Colonic mucosa (tissue), 4 donors: Measurements from ENCODE around the gene GMPPA. TPM values are rescaled to one million over a fixed set of nuclear protein-coding genes. Genes with fewer than 3 reads are reported as not detected.

Experiments used
- DNase-seq: peaks from one replicate; pipeline ENCODE4 v3.0.0-alpha.2; 2020
- H3K27ac ChIP-seq: fragments of 200-600 bp; one replicate; pipeline ENCODE4 v1.8.0; 2021
- H3K27me3 ChIP-seq: fragments of 200-600 bp; one replicate; pipeline ENCODE4 v1.8.0; 2021
- H3K36me3 ChIP-seq: fragments of 200-600 bp; one replicate; pipeline ENCODE4 v1.8.0; 2021
- H3K4me1 ChIP-seq: fragments of 200-600 bp; one replicate; pipeline ENCODE4 v1.8.0; 2021; ENCODE audit warnings: mild to moderate bottlenecking
- H3K4me3 ChIP-seq: fragments of 200-600 bp; one replicate; pipeline ENCODE4 v1.8.0; 2021
- H3K9ac ChIP-seq, 2 donors: one replicate each; pipeline ENCODE4 v1.7.0; 2013; ENCODE audit warnings: control low read depth in 2 of 2, low read depth in 2 of 2, low read length in 2 of 2
- H3K9me3 ChIP-seq: fragments of 200-600 bp; one replicate; pipeline ENCODE4 v1.8.0; 2021
- intact Hi-C: fragments of 100-400 bp; cut with DNase I; formaldehyde crosslinking; loops from one replicate; pipeline ENCODE4 v1.14.1; 2022
- total RNA-seq, 2 donors: library from RNA; stranded (reverse); fragmentation: NEBNext Ultra II Directional in 1 of 2; extraction: Animal tissue kit (Norgen Biotek cat#: 25700) in 1 of 2; gene quantifications; one replicate each; pipeline ENCODE4 v1.2.1, GENCODE V29; 2021
- TF ChIP-seq, protein P1 (sequence below): fragments of 200-600 bp; IDR thresholded peaks from one replicate; pipeline ENCODE4 v1.8.0; 2022; ENCODE audit warnings: antibody characterized with exemption, mild to moderate bottlenecking
- donor health status: healthy.
- donor health status: DM: no; HTN: no; CAD: no.
- donor health status: DM: no; HTN: no; CAD: no.

Gene GMPPA
- total RNA-seq, 2 donors from 2014 or later: 49.7 to 86.1 TPM

DNA sequence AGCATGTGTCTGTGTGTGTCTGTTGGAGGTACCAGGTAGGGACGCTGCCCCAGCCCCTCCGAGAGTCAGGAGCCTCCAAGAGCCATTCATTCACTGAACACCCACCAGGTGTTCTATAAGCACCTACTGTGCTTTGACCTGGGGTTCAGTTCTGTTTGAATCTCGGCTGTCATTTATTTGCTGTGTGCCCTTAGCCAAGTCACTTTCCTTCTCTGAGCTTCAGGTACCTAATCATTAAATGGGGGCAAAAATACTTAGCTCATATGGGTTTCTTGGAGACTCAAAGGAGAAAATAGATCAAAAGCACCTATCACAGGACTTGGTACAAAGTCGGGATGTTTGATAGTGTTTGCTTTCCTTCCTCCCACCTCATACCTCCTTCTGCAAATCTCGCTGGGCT, 28.8 kb downstream of the GMPPA start:
- Histone ChIP-seq H3K9me3 (no peaks in the 10 kb centered on the region), H3K27ac (no peak overlapping the region), H3K36me3 (no peaks in the 10 kb centered on the region), H3K4me3 (no peak overlapping the region), H3K27me3 (peaks cover 33% of the 10 kb centered on the region), H3K4me1 (no peaks in the 10 kb centered on the region), H3K9ac (no peak overlapping the region)
- no peak for DNase-seq
- TF ChIP-seq, protein P1, sequence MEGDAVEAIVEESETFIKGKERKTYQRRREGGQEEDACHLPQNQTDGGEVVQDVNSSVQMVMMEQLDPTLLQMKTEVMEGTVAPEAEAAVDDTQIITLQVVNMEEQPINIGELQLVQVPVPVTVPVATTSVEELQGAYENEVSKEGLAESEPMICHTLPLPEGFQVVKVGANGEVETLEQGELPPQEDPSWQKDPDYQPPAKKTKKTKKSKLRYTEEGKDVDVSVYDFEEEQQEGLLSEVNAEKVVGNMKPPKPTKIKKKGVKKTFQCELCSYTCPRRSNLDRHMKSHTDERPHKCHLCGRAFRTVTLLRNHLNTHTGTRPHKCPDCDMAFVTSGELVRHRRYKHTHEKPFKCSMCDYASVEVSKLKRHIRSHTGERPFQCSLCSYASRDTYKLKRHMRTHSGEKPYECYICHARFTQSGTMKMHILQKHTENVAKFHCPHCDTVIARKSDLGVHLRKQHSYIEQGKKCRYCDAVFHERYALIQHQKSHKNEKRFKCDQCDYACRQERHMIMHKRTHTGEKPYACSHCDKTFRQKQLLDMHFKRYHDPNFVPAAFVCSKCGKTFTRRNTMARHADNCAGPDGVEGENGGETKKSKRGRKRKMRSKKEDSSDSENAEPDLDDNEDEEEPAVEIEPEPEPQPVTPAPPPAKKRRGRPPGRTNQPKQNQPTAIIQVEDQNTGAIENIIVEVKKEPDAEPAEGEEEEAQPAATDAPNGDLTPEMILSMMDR: no peak
- intact Hi-C loops: no loop called here

DNA sequence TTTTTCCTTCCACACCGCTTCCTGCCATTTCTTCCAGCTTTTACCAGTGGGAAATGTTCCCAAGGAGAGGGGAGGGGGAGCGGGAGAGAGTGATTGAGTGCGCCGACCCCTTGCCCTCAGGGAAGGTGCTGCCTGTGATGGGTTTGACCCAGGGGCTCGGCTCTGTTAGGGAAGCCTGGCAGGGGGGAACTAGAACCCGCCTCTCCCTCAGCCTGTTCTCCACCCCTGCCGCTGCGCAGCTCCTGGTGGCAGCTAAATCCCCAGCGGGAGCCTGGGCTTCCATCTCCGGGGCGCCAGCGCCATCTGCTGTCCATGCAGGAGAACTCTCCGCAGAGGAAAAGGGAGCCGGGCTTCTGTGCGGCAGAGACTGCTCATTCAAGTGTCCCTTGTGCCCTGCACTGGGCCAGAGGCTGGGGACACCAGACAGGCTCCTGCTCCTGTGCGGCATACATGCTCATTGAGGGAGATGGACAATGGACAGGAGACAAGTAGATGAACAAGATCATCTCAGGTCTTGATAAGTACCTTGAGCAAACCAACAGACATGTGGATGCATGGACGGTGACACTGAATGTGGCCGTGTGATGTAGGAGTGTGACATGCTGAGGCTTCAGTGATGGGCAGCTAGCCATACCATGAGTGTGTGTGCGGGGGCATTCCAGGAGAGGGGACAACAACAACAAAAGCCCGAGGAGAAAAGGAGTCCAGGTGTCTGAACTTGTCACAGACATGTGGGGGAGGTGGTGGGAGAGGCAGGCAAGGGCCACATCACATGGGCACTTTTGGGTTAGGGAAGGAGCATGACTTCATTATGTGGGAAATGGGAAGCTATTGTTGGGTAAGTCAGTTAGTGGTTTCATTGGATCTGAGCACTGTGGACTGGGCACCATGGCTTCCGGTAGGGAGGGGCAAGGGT, 31.6 kb downstream of the GMPPA start:
- peaks cover 16% of the 10 kb centered on the region for H3K27me3 ChIP-seq
- intact Hi-C loops: loop anchor here (2.0 to 5.0 kb wide), 2 partner anchors 33 to 130 kb away; partner anchors contain the start of gene GMPPA
- H3K9ac ChIP-seq: no peak overlapping the region
- TF ChIP-seq, protein P1: peak; percentile 92
- no peaks in the 10 kb centered on the region for H3K4me1 ChIP-seq
- no peak overlapping the region for H3K27ac ChIP-seq
- H3K4me3 ChIP-seq: no peak overlapping the region
- H3K36me3 ChIP-seq: no peaks in the 10 kb centered on the region
- peak; percentile 82 for DNase-seq
- no peaks in the 10 kb centered on the region for H3K9me3 ChIP-seq

GRCh38 chr2:219531639-219532377, 33.1 kb downstream of the GMPPA start:
- Histone ChIP-seq H3K36me3 (no peaks in the 10 kb centered on the region), H3K9me3 (no peaks in the 10 kb centered on the region), H3K4me1 (no peaks in the 10 kb centered on the region), H3K4me3 (no peak overlapping the region), H3K27me3 (peaks cover 16% of the 10 kb centered on the region), H3K9ac (no peak overlapping the region), H3K27ac (no peak overlapping the region)
- intact Hi-C loops: loop anchor here (2.0 to 5.0 kb wide), 2 partner anchors 35 to 131 kb away; partner anchors contain the start of gene GMPPA
- TF ChIP-seq, protein P1: no peak
- DNase-seq: no peak

DNA sequence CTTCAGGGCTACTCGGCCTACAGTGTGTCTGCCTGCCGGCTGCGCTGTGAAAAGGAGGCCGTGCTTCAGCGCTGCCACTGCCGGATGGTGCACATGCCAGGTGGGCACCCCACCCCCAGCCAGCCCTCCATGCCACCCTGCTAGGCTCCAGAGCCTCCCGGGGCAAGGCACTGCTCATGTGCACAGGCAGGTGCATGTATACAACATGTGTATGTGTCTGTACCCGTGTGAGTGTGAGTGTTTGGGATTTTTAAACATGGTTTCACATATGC, 33.6 kb downstream of the GMPPA start:
- intact Hi-C loops: loop anchor here (5.0 kb wide), 1 partner anchor 35 kb away; the partner anchor contains the start of gene GMPPA
- Histone ChIP-seq H3K36me3 (no peaks in the 10 kb centered on the region), H3K9me3 (no peaks in the 10 kb centered on the region), H3K27me3 (peaks cover 16% of the 10 kb centered on the region), H3K9ac (no peak overlapping the region), H3K4me1 (no peaks in the 10 kb centered on the region), H3K4me3 (no peak overlapping the region), H3K27ac (no peak overlapping the region)
- no peak for DNase-seq
- TF ChIP-seq, protein P1: no peak

DNA sequence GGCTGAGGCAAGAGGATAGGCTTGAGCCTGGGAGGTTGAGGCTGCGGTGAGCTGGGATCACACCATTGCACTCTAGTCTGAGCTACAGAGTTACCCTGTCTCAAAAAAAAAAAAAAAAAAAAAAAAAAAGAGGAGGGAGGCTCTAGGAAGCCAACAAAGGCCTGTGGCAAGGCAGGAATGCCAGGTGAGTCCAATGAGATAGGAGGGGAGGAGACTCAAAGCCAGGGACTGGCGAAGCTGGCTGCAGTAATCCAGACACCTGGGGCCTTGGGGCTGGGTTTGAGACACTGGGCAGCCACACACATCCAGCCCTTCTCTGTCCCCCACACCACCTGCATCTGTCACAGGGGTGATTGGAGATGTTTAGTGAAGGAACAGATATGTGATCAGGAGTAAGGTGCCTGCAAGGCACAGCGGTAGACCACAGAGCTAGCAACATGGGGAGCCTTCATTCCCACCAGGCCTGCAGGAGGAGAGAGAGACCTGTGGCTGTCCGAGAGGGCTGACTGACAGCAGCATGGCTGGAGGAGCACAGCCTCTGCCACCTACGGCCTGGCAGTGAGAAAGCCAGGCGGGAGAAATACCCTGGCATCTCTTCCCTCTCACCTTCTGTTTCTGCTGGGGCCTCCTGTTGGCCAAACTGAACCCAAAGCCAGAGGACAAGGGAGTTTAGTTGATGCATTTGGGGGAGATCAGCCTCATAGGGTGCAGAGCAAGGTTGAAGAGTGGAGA, 35.4 kb downstream of the GMPPA start:
- no peak overlapping the region for H3K4me3 ChIP-seq
- H3K27me3 ChIP-seq: peaks cover 13% of the 10 kb centered on the region
- no peaks in the 10 kb centered on the region for H3K36me3 ChIP-seq
- H3K4me1 ChIP-seq: no peaks in the 10 kb centered on the region
- no peak overlapping the region for H3K27ac ChIP-seq
- intact Hi-C loops: loop anchor here (5.0 kb wide), 1 partner anchor 37 kb away; the partner anchor contains the start of gene GMPPA
- TF ChIP-seq, protein P1: no peak
- no peak overlapping the region for H3K9ac ChIP-seq
- no peaks in the 10 kb centered on the region for H3K9me3 ChIP-seq
- no peak for DNase-seq
